HepG2 (cell line): ENCODE data around the gene TPD52L2.

ENCODE experiments used
- FOXK2 ChIP-seq: fragments of 450-650 bp; IDR thresholded peaks from 2 replicates; pipeline ENCODE4 v1.6.1; 2016
- ZNF75D ChIP-seq: sonication (generic); formaldehyde crosslinking; IDR thresholded peaks from 2 replicates; pipeline ENCODE4 v1.8.1; 2023; ENCODE audit warnings: missing genetic modification reagents, mild to moderate bottlenecking, borderline replicate concordance

DNA sequence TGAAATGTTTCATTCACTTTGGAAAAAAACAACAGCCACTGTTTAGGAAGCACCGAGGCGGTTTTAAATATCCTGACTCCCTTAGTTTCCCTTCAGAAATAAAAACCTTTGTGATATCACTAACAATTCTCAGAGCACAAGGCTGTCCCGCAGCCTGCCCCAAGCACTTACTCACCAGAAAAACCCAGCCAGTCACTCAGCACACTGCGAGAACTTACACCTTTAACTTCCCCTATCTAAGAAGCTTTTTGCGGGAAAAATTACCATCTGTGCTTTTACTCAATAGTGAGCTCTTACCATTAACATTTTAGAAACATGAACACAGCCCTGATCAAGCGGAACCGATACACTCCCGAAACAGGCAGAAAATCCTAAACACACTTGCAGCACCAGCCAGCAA, 43.3 kb upstream of the TPD52L2 start:
- no peak for TF ChIP-seq FOXK2
- no peak for TF ChIP-seq ZNF75D (CRISPR knock-in tag)
